Endothelial cell of umbilical vein (primary cell): ENCODE data around the gene MSANTD3. TPM values are rescaled to one million over a fixed set of nuclear protein-coding genes. Genes with fewer than 3 reads are reported as not detected.
A peak's percentile ranks its signal among the peaks of the same experiment; 100 is the strongest.

Experiments
- BruUV-seq: library from RNA; stranded (reverse); fragments of 400-500 nt; replicated peaks from 2 replicates; lab custom pipeline; 2021; lab: Mats Ljungman, UMichigan
- CTCF ChIA-PET: fragments of 300-600, 350-600 bp; sonication (Branson Sonifier 250); formaldehyde crosslinking; loops from one replicate; lab custom pipeline; 2021; ENCODE audit warnings: antibody characterized with exemption, inconsistent platforms; lab: Charles Lee
- POLR2A ChIA-PET: fragments of 300-600, 350-600 bp; sonication (Branson Sonifier 250); formaldehyde crosslinking; loops from one replicate; lab custom pipeline; 2021; ENCODE audit warnings: antibody characterized with exemption, inconsistent platforms; lab: Charles Lee
- DNase-seq: peaks from one replicate; pipeline ENCODE4 v3.0.0-alpha.2; 2011; ENCODE audit warnings: low read depth, low spot score
- FAIRE-seq: peaks from 2 replicates; lab custom pipeline; 2011; peaks lifted over from hg19 to GRCh38; lab: Jason Lieb, UNC
- H2AFZ ChIP-seq: 2 replicates; pipeline ENCODE4 v1.6.0; 2012; ENCODE audit warnings: low read depth, low read length, control low read depth, inconsistent platforms
- H3K27ac ChIP-seq: 2 replicates; pipeline ENCODE4 v1.5.1; 2011; ENCODE audit warnings: low read depth, mild to moderate bottlenecking, control low read depth, low read length, moderate library complexity; ENCODE audit not compliant: insufficient read depth
- H3K27me3 ChIP-seq, 2 experiments: 2 replicates each; pipeline versions ENCODE4 v1.6.0 to v1.6.1; 2011; ENCODE audit warnings: low read length in 2 of 2, mixed read lengths in 1 of 2; ENCODE audit not compliant: control insufficient read depth in 2 of 2, insufficient read depth in 2 of 2
- H3K36me3 ChIP-seq, 2 experiments: 2 replicates in 1 of 2; 3 replicates in 1 of 2; pipeline ENCODE4 v1.5.1; 2011; ENCODE audit warnings: low read length in 2 of 2, mild to moderate bottlenecking in 1 of 2, moderate library complexity in 1 of 2; ENCODE audit not compliant: control insufficient read depth in 2 of 2, insufficient read depth in 2 of 2; ENCODE audit errors: extremely low read depth in 1 of 2
- H3K4me1 ChIP-seq: 3 replicates; pipeline ENCODE4 v1.5.1; 2011; ENCODE audit warnings: mild to moderate bottlenecking, low read length; ENCODE audit not compliant: control insufficient read depth, insufficient read depth; ENCODE audit errors: extremely low read depth
- H3K4me2 ChIP-seq: 2 replicates; pipeline ENCODE4 v1.6.1; 2011; ENCODE audit warnings: low read length, control low read depth, mixed read lengths; ENCODE audit not compliant: insufficient read depth
- H3K4me3 ChIP-seq, 3 experiments: fragments of 200-600 bp in 1 of 3; sonication (generic), shearing (Covaris generic) in 1 of 3; replicated peaks in 1 of 3; 2 replicates each; pipeline ENCODE4 v1.5.1; 2011 to 2016; ENCODE audit warnings: control low read depth in 3 of 3, low read length in 3 of 3, mild to moderate bottlenecking in 2 of 3, inconsistent platforms in 1 of 3, low read depth in 1 of 3, moderate library complexity in 1 of 3; ENCODE audit not compliant: insufficient read depth in 1 of 3
- H3K79me2 ChIP-seq: 2 replicates; pipeline ENCODE4 v1.6.0; 2012; ENCODE audit warnings: low read length, inconsistent platforms; ENCODE audit not compliant: control insufficient read depth, insufficient read depth
- H3K9ac ChIP-seq: replicated peaks from 2 replicates; pipeline ENCODE3; 2011; ENCODE audit warnings: low read length, control low read depth; ENCODE audit not compliant: insufficient read depth; ENCODE audit errors: extremely low read depth
- H3K9me1 ChIP-seq: replicated peaks from 3 replicates; pipeline ENCODE4 v1.6.0; 2011; ENCODE audit warnings: mild to moderate bottlenecking, low read length; ENCODE audit not compliant: control insufficient read depth, insufficient read depth; ENCODE audit errors: extremely low read depth
- H3K9me3 ChIP-seq: replicated peaks from 2 replicates; pipeline ENCODE4 v1.5.1; 2012; ENCODE audit warnings: low read length, inconsistent platforms; ENCODE audit not compliant: control insufficient read depth, insufficient read depth
- H4K20me1 ChIP-seq: replicated peaks from 2 replicates; pipeline ENCODE3; 2011; ENCODE audit warnings: mild to moderate bottlenecking, low read length; ENCODE audit not compliant: control insufficient read depth, insufficient read depth; ENCODE audit errors: extremely low read depth
- CTCF ChIP-seq, 2 donors: IDR thresholded peaks; 1 replicate in 1 of 2; 2 replicates in 1 of 2; pipeline ENCODE4 v1.5.1; 2011; ENCODE audit warnings: low read length in 2 of 2, mild to moderate bottlenecking in 2 of 2, moderate library complexity in 2 of 2, control low read depth in 1 of 2, inconsistent platforms in 1 of 2, low read depth in 1 of 2; ENCODE audit not compliant: insufficient read depth in 1 of 2; ENCODE audit errors: extremely low read depth in 1 of 2
- EZH2 ChIP-seq: IDR thresholded peaks from 2 replicates; pipeline ENCODE4 v1.6.1; 2012; ENCODE audit warnings: borderline replicate concordance, low read depth, mild to moderate bottlenecking, moderate library complexity, low read length, inconsistent platforms; ENCODE audit not compliant: severe bottlenecking
- FOS ChIP-seq: IDR thresholded peaks from 2 replicates; pipeline ENCODE4 v1.6.1; 2011; ENCODE audit warnings: mild to moderate bottlenecking, low read length, moderate library complexity, borderline replicate concordance; ENCODE audit not compliant: insufficient read depth
- GATA2 ChIP-seq: IDR thresholded peaks from 2 replicates; pipeline ENCODE4 v1.7.0; 2011; ENCODE audit warnings: low read depth, mild to moderate bottlenecking, moderate library complexity, mixed read lengths, low read length; ENCODE audit not compliant: insufficient read length, insufficient read depth
- JUN ChIP-seq: IDR thresholded peaks from 2 replicates; pipeline ENCODE4 v1.6.1; 2011; ENCODE audit warnings: borderline replicate concordance, low read depth; ENCODE audit not compliant: insufficient read length, insufficient read depth
- MAX ChIP-seq: IDR thresholded peaks from 2 replicates; pipeline ENCODE4 v1.6.1; 2011; ENCODE audit not compliant: insufficient read depth, insufficient read length
- MYC ChIP-seq: IDR thresholded peaks from one replicate; pipeline ENCODE4 v1.6.1; 2011; ENCODE audit warnings: mild to moderate bottlenecking, low read depth, low read length
- POLR2A ChIP-seq: IDR thresholded peaks from 2 replicates; pipeline ENCODE4 v1.6.1; 2012; ENCODE audit warnings: low read depth, mild to moderate bottlenecking, control low read depth, low read length
- POLR2AphosphoS5 ChIP-seq: IDR thresholded peaks from 2 replicates; pipeline ENCODE4 v1.6.1; 2012; ENCODE audit warnings: low read depth, mild to moderate bottlenecking, control low read depth, low read length, moderate library complexity; ENCODE audit not compliant: insufficient read depth
- dilution Hi-C: fragments of 300-500 bp; cut with MboI; formaldehyde crosslinking; loops from one replicate; pipeline ENCODE4 v1.15.0; 2019; ENCODE audit warnings: low sequenced_read_pairs; ENCODE audit not compliant: extremely low pct_ligation_motif_present
- intact Hi-C: fragments of 100-400 bp; cut with micrococcal nuclease; formaldehyde crosslinking; loops from one replicate; pipeline ENCODE4 v1.10.0; 2022
- polyA plus RNA-seq, 4 experiments: library from polyadenylated mRNA; depleted of rRNA in 3 of 4; stranded (reverse) in 3 of 4; unstranded in 1 of 4; fragments of >200 nt; gene quantifications; 2 replicates each; pipeline versions ENCODE4 v1.2.1 to v1.2.3, GENCODE V29; 2011 to 2012; ENCODE audit warnings: missing spikeins in 1 of 4
- total RNA-seq: library from RNA; stranded (reverse); gene quantifications from 2 replicates; pipeline ENCODE4 v1.2.3, GENCODE V29; 2021

Gene MSANTD3
- total and polyA plus RNA-seq, 2 donors (not counting 3 experiments of a cell fraction or from before 2014, with no cell fraction given) = 31.3 to 88.5 TPM

- H2AFZ ChIP-seq = peak overlapping the region; percentile 97
- no TSS peak for BruUV-seq
- no peaks in the 10 kb centered on the region for H3K79me2 ChIP-seq
- H3K36me3 ChIP-seq = no peaks in the 10 kb centered on the region
- H3K27ac ChIP-seq = no peak overlapping the region
- FAIRE-seq = no peak
- dilution Hi-C loops (no loop called here), intact Hi-C loops (loop anchor here (10.0 kb wide), 1 partner anchor 450 kb away; no protein-coding TSS in a partner anchor)
- H3K27me3 ChIP-seq = no peaks in the 10 kb centered on the region
- ChIA-PET POLR2A (no interaction called here), CTCF (interaction anchor here (0.8 kb wide), 1 partner anchor 29 kb away, joined by 3 read pairs; no protein-coding TSS in a partner anchor)
- no peaks in the 10 kb centered on the region for H3K9me3 ChIP-seq
- H3K9ac ChIP-seq = peak overlapping the region; percentile 19
- peaks cover 3% of the 10 kb centered on the region for H3K4me1 ChIP-seq
- H3K4me3 ChIP-seq = peak overlapping the region; percentile 49 to 85 (median 51)
- peak; percentile 15 for DNase-seq
- H3K4me2 ChIP-seq = peak overlapping the region; percentile 86
- no peak for TF ChIP-seq MAX
- TF ChIP-seq POLR2A = no peak
- no peak for TF ChIP-seq GATA2
- no peak for TF ChIP-seq CTCF (IDR thresholded peaks at IDR 0.05; ENCODE audit: extremely low read depth in 1 of 2, insufficient read depth in 1 of 2, low read depth in 1 of 2, low read length in 2 of 2)
- TF ChIP-seq EZH2 = no peak
- TF ChIP-seq MYC = no peak
- no peak for TF ChIP-seq JUN
- TF ChIP-seq FOS = no peak
- no peak for TF ChIP-seq POLR2AphosphoS5
- H4K20me1 ChIP-seq = no peaks in the 10 kb centered on the region
- H3K9me1 ChIP-seq = no peaks in the 10 kb centered on the region
These were observed 47.4 kb downstream of the MSANTD3 start for GRCh38 chr9:100474082-100474923.
